HG02884 (cell line): Measurements from ENCODE around the gene LCE3B.

ENCODE experiments used
- ATAC-seq: cut with Tn5 transposase; IDR thresholded peaks from one replicate; pipeline ENCODE4 v1.9.1; 2021; ENCODE audit warnings: mild to moderate bottlenecking, moderate library complexity; ENCODE audit not compliant: unreplicated experiment

The LCE3B gene

GRCh38 chr1:152657677-152658076 lies 44.1 kb downstream of the LCE3B start:
- ATAC-seq = no peak

GRCh38 chr1:152658649-152659048 lies 45.0 kb downstream of the LCE3B start:
- no peak for ATAC-seq

- no peak for ATAC-seq
Measured at GRCh38 chr1:152663098-152663497, 49.5 kb downstream of the LCE3B start, which contains the start of gene LCE2D. TSS of gene LCE2D (plus strand) at chr1:152663380. CDS start at chr1:152664106, 726 bp downstream.
